KG1 (cell line): ENCODE results near the gene AMOTL1.
A peak's percentile ranks its signal among the peaks of the same experiment; 100 is the strongest.

Experiments used
- DNase-seq: peaks from one replicate; lab custom pipeline; 2025; lab: John Stamatoyannopoulos, UW

The AMOTL1 gene, protein sequence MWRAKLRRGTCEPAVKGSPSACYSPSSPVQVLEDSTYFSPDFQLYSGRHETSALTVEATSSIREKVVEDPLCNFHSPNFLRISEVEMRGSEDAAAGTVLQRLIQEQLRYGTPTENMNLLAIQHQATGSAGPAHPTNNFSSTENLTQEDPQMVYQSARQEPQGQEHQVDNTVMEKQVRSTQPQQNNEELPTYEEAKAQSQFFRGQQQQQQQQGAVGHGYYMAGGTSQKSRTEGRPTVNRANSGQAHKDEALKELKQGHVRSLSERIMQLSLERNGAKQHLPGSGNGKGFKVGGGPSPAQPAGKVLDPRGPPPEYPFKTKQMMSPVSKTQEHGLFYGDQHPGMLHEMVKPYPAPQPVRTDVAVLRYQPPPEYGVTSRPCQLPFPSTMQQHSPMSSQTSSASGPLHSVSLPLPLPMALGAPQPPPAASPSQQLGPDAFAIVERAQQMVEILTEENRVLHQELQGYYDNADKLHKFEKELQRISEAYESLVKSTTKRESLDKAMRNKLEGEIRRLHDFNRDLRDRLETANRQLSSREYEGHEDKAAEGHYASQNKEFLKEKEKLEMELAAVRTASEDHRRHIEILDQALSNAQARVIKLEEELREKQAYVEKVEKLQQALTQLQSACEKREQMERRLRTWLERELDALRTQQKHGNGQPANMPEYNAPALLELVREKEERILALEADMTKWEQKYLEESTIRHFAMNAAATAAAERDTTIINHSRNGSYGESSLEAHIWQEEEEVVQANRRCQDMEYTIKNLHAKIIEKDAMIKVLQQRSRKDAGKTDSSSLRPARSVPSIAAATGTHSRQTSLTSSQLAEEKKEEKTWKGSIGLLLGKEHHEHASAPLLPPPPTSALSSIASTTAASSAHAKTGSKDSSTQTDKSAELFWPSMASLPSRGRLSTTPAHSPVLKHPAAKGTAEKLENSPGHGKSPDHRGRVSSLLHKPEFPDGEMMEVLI

DNA sequence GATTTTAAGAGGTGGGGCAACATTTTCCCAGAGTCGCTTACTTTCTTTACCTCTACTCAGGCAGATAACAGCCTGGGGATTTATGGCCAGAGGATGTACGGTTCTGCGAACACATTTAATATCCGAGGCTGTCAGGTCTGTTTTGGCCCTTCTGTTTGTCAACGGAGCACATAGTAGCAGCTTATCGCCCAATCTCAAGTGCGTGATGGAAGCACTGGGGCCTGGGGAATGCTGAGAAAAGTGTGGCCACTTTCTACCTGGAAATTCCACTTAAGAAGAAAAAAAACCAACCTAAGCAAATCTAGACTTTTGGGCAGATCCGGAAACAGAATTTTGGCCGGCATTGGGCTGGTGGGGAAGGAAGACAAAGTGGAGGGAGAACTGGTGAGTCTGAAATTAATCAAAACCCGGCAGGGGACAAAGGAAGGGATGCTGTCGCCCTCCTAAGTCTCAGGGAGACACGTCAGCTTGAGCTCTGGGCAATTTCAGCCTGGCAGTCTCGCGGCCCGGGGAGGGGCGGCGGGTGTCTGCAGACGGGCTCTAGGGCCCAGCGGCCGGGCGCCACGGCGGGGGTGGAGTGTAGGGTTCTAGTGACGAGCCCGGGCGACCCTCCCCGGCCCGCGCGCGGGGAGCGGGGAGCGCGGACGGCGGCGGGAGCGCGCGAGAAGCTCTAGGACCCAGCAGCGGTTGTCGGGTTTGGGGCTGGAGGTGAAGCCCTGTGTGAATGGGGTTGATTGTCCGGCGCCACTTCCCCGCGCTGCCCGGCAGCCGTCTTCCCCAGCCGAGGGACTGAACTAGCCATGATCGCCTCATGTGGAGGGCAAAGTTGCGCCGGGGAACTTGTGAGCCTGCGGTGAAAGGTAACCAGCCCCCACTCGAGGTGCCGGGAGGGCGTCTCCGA is at the start of gene AMOTL1:
TSS of gene AMOTL1 (plus strand) at position 656 of the 901 bp plus-strand sequence. CDS start at position 812, 156 bp downstream.
- peak; percentile 92 for DNase-seq

DNA sequence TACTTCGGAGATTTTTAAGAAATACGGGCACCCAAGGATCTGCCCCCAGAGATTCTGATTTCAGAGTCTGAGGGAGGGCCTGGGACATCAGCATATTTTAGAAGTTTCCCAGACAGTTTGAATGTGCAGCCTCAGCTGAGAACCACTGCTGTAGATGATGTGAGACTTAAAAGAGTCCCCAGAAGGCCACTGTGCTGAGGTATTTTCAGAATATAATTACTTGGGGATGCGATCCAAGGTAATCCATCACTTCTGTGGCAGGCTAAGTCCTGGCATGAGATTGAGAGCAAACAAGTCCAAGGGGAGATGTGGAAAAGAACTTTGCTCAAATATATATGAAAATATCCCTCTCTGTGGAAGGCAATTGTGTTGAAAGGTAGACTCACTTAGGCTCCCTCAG is 48.3 kb upstream of the AMOTL1 start:
- no peak for DNase-seq

DNA sequence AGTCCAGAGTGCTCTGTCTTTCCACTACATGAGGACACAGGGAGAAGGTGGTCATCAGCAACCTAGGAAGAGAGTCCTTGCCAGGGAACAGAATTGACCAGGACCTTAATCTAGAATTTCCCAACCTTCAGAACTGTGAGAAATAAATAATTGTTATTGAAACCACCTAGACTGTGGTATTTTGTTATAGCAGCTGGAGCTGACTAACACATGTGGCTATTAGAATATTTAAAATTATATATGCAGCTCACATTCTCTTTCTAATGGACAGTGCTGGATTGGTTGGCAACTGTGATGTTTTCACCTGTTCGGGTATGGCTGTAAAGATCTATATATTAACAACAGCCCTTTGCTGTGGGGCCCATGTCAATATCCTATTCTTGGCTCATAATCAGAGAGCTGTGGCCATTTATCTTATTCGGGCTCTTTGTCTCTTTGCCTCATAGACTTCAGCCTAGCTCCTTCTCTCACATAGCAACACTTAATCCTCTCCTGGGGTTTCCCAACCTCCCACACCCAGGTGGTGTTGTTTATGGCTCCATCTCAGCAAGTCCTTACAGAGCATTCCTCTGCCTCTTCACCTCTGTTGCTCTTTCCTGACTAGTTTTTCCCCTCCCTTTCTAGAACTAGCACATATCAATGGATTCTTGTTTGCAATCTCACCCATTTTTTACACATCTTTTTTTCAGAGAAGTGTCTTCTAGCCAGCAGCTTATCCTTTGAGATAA is 46.4 kb upstream of the AMOTL1 start:
- DNase-seq: no peak

DNA sequence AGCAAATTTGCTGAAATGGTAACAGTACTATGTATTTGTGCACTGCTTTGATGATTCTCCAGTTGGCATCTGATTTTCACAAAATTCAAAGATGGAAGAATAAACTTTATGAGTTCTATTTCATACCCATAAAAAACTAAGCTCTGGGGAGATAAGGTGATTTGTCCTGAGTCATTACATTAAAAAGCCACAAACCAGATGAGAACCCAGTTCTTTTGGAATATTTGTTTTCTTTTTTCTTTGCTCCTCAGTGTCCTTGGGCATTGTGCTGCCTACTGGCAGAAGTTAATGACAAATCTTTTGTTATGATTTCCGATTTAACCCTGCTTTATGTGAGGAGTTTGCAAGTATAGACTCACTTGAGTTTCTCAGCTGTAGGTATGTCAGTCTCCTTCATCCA is 45.4 kb upstream of the AMOTL1 start:
- DNase-seq: no peak

DNA sequence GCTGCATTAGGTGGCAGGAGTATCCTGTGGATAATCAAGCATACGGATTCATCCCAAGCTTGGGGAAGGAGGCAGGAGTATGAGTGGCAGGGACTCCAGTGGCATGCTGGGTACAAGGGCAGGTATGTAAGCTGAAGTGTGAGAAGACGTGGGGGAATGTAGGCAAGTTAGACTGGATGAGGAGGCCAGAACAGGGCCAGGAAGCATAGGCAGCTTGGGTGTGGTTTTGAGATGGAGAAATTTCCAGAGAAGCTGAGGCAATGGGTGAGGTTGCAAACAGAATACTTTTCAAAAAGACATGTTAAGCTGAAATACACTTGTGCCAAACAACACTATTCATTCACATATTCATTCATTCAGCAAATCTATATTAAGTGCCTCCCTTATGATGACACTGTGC is 43.1 kb upstream of the AMOTL1 start:
- no peak for DNase-seq

DNA sequence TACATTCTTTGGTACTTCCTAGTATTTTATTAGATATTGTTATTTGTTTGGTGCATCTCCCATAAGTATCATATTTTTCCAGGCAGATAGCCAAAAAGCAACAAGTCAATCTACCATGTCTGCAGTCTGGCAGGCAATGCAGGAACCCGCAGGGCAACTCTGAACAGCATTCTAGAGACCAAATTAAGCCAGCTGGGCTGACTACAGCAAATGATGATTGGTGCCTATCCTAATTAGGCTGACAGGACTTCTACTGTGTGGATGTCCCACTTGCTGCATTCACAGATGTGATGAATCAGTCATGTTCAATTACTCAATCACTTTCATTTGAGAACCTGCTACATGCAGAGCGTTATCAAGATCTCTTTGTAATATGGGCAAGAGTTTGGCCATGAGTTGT is 40.3 kb upstream of the AMOTL1 start:
- DNase-seq: no peak

DNA sequence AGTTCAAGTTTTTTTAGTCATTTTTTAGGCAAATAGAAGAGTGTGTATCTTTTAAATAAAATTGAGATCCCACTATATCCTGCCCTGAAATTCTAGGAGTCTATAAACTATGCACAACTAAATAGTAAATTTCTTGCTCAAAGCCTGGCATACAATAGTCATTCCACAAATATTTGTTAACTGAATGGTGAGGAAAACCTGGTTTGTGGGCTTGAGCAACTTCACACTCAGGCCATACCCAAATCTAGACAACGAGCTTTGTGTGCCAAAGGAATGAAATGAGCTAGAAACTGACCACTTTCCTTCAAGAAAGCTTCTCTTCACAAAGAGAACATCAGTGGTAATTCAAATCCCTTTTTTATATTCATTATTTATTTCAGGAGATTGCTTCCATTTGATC is 39.6 kb upstream of the AMOTL1 start:
- DNase-seq: no peak

DNA sequence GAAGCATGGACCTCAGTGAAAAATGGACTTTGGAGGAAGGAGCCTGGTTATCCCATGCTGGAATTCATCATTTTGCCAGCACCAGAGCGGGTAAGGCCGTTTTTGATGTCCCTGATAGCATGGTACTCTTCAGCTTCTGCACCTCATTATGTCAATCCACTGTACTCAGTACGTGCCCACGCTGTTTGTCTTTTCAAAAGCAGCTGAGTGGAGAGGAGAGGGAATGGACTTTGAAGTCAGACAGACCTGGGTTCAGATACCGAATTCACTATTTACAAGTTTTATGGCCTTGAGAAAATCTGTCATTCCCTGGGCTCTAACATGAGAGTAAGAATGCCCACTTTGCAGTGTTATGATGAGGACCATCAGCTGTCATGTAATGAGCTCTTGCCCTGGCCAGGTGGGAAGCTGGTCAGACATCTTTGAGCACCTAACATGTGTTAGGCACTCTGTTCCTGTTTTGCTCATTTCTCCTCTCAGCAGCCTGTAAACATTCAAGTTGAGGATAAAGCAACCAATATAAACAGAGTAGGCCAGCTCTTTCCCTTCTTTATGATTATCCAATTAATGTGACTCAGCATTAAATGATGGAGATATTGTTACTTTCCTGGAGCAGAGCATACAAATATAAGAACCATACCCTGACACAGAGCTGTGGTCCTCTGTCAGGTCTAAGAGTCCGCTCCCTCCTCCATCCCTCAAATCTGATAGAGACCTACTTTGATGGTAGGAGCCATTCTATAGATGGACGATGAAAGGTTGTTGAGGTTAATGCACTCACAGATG is 39.0 kb upstream of the AMOTL1 start:
- DNase-seq: no peak

DNA sequence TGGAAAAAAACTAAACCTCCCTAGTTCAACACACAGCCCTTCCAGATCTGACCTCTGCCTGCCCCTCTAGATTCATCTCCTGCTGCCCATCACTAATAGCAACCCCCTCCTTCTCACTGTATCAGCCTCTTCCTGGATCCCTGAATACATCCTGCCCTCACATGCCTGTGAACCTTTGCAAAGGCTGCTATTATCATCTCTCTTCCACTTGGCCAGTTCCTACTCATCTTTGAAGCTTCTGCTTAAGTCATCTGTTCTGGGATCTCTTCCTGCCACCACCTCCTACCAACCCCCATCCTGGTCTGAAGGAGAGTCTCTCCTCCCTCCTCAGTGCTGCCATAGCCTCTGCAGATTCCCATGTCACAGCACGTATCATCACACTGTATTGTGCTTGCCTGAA is 38.0 kb upstream of the AMOTL1 start:
- DNase-seq: no peak

DNA sequence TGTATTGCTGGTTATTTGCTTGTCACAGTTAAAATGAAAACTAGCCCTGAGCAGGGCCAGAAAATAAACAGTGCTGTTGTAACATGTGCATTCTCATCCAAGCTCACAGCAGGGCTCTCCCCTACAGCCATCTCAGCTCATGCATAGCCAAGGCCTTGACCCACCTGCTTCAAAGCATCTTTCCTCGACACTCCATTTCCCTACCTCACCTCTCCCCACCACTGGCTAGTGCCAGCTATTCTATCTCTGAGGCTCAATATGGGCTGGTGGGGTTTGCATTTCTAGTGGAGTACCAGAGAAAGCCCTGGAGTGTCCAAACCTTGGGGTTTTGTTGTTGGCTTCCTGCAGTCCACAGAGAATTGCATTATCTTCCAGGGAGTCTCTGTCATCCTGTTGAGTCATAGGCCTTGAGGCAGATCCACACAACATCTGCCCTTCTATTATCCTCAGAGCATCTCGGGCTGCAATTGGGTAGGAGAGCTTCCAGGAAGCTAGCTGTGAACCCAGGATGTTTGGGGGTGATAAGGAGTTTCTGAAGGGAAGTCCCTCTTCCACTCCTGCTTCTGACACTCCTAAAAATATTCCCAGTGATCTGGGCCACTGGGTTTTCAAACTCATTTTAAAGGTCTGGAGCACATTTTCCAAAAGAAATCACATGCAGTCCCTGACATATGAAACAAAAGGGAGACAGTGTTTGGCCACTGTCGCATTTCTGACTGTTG is 36.1 kb upstream of the AMOTL1 start:
- DNase-seq: no peak

DNA sequence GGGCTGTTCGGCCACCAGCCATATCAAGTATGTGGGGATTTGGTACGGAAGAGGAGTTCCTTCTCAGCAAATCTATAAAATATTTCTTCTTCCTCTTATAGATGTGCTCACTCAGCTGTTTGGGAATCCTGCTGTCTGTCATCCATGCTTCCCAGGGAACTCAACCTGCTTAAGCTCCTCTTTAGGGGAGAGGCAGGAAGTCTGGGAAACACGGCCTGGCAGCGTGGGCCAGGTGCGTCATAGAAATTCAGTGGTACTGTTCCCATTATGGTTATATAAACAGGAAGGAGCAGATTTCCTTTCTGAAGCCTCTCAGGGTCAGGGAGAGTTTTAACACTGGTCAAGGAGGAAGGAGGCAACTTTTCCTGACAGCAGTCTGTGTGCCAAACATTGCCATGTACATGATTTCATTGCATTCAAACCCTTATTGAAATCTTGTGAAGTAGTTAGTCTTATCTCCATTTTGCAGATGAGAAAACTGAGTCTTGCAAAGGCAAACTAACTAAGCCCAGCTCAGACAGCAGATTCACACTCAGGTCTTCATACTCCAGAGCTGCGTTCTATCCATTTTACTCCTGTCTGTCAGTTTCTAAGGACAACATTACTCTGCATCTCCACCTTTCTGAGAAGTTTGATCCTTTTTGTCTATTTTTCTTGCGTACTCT is 35.4 kb upstream of the AMOTL1 start:
- peak; percentile 12 for DNase-seq

DNA sequence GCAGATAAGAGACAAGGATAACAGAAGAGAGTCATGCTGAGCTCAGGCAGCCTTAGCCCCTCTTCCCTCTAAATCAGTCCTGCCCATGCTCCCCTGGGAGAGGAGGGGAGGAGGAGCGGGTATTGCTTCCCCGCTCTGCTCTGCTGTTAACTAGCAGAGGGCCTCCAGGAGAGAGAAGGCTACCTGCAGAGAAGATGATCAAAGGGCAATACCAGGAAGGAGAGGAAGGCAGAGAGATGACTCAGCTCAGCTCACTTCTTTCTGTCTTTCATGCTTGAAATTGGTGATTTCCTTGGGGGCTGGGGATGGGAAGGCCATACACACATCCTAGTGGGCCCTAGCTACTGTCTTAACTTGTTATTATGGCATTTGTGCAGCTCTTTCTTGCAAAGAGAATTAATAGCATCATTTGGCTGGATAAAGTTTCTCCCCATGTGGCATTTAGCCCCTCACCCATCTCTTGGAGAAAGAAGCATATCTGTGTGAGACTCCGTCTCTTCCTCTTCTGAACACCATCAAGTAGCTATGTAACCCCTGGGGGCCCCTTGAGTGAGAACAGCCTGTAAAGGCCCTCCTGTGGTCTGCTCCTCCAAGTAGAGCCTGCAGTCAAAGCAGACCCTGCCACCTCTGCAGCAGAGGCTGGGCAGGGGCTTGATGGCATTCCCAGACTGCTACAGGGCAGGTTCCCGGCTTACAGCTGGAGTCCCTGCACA is 33.4 kb upstream of the AMOTL1 start:
- no peak for DNase-seq

DNA sequence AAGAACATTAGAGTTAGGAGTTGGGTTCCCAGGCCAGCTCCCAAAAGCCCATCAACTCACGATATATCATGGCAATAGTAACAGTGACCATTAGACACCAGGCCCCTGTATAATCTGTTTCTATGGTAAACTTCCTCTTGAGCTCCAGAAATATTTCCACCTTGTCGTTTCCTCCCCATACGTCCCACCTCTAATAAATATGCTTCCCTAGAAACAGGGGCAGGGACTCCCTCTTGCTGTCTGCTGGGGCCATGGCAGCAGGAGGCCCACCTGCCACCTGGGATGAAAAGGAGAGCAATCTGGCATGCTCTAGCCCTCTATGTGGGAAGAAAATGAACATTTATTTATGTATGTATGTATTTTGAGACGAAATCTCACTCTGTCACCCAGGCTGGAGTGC is 32.2 kb upstream of the AMOTL1 start:
- no peak for DNase-seq

DNA sequence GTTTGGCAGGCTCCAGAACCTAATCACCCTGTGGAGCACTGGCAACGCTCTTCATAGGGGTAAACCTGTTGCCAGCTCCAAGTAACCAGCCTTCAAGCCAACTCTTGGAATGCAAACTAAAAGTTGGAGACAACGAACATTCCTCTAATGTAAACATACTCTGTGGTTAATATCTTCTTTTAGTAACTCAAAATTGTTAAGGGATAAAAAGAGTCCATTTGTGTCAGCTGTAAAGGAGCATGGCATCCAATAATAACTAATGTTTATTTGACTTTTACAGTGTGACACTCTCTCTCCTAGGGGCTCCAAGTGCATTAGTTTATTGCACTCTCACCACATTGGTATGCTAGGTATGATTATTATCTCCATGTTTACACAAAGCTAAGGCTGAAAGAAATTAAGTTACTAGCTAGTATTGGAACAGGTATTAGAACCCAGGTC is 31.0 kb upstream of the AMOTL1 start:
- DNase-seq: no peak

DNA sequence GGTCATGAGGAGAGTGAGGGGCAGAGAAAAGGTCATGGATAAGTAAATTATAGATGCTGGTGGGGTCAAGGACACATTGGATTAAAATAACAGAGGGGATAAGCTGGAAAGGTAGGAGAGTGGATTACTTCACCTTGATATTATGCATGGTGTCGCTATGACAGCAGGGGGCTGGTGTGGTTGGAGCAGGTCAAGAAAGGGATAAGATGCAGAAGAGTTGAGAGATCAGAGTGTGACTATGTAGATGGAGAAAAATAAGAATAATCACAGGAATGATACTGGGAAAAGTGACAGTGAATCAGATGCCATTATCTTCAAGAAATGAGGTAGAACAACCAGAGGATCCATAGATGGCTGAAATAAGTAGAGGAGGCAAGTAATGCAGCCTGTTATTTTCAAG is 29.4 kb upstream of the AMOTL1 start:
- no peak for DNase-seq

DNA sequence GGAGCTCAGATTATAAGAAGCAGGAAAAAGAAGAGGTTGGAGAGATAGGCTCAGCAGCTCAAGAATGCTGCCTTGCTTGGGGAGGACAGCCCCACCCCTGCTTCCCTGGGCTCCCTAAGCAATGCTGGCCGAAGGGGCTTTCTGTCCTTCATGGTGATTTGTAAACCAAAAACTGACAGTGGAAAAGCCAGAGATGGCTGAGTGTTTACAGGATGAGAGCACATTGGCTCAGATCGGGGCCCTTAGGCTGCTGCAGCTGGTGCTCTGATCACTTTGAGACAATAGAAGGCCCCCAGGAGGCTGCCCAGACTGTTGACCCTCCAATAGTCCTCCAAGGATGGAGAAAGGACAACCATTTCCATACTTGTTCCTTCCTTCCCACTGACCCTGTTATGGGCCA is 28.8 kb upstream of the AMOTL1 start:
- DNase-seq: no peak

DNA sequence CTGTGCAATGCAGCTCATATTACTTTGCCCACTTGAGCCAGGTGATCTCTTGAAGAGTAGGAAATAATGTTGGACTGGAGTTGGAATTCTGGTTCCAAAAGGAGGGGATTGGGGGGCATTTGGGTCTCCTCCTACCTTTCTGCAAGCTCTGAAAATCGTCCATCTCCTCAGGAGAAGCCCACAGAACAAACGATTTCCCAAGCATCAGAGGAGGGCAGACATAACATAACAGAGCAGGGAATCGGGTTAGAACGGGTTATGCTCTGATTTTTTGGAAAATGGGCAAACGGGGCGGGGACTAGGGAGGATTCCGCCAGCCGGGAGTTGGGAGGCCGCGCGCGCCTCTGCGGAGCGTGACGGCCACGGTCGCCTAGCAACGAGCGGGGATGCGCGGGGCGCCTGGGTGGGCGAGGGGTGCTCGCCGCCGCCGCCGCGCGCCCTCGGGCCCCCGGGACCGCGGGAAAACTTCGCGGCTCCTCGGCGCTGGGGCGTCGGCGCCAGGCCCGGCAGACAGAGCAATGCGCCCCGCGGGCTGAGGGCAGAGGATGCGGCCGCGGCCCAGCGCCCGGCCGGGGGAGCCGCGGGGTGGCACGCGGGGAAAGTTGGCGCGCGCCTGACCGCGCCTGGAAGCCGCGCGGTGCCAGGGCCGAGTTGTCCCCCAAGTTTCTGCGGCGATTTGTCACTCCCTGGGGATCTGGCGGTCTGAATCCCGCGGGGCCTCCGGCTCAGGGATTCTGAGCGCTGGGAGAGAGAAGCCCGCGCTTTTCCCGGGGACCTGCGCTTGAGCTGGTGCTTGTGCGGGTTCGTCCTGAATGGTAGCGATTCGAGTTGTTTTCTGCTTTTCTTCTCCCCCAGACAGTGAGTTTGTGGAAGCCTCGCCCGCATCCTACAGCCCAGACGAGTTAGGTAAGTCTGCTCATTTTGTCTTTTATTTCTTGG is 27.8 kb upstream of the AMOTL1 start:
- DNase-seq: no peak
